Testis (tissue), 3 donors: ENCODE results near the gene KRTAP10-8. TPM values are rescaled to one million over a fixed set of nuclear protein-coding genes. Genes with fewer than 3 reads are reported as not detected.

Source experiments
- DNase-seq: peaks from one replicate; pipeline ENCODE4 v3.0.0-alpha.2; 2019
- H3K27ac ChIP-seq, 2 donors: fragments of 200-600 bp; sonication (generic); one replicate each; pipeline ENCODE4 v1.5.1; 2019
- H3K27me3 ChIP-seq: fragments of 200-600 bp; sonication (generic); one replicate; pipeline ENCODE4 v1.5.1; 2019
- H3K36me3 ChIP-seq: fragments of 200-600 bp; sonication (generic); one replicate; pipeline ENCODE4 v1.5.1; 2017; ENCODE audit warnings: low read depth; ENCODE audit errors: missing control alignments
- H3K4me1 ChIP-seq: fragments of 200-600 bp; sonication (generic); one replicate; pipeline ENCODE4 v1.5.1; 2019
- H3K4me3 ChIP-seq, 2 donors: fragments of 200-600 bp; sonication (generic); one replicate each; pipeline ENCODE4 v1.5.1; 2017 to 2019
- H3K9me3 ChIP-seq: fragments of 200-600 bp; sonication (generic); one replicate; pipeline ENCODE4 v1.5.1; 2017
- POLR2A ChIP-seq: fragments of 450-650 bp; IDR thresholded peaks from one replicate; pipeline ENCODE4 v1.6.1; 2017; ENCODE audit warnings: antibody characterized with exemption, mild to moderate bottlenecking, moderate library complexity
- WGBS, 2 donors: methylation state at CpG; one replicate each; pipeline ENCODE4 v1.1.5; 2018; 5-methylcytosine and 5-hydroxymethylcytosine counted together
- intact Hi-C: fragments of 100-400 bp; cut with DNase I; formaldehyde crosslinking; loops from one replicate; pipeline ENCODE4 v1.15.1; 2023; ENCODE audit warnings: low total_unique reads
- polyA plus RNA-seq: library from polyadenylated mRNA; stranded (reverse); fragments of 350-450 nt; fragmentation: Illumina TruSeq; extraction: RNeasy Lipid Tissue Mini Kit (QIAGEN cat#74804); gene quantifications from one replicate; pipeline ENCODE4 v1.2.3, GENCODE V29; 2014; ENCODE audit warnings: low read depth, low replicate concordance; ENCODE audit not compliant: insufficient read depth
- total RNA-seq, 2 donors: library from RNA; depleted of rRNA; stranded (reverse); fragments of >200 nt; gene quantifications; one replicate each; pipeline ENCODE4 v1.2.3, GENCODE V29; 2016
- TF ChIP-seq, protein P1 (sequence below), 3 experiments: fragments of 450-650 bp in 2 of 3; fragments of 200-600 bp in 1 of 3; sonication (generic) in 1 of 3; IDR thresholded peaks; one replicate each; pipeline ENCODE4 v1.5.1; 2016 to 2019; ENCODE audit warnings: antibody characterized with exemption in 3 of 3, mild to moderate bottlenecking in 2 of 3, moderate library complexity in 1 of 3

The KRTAP10-8 gene
- total and polyA plus RNA-seq, 3 donors from 2014 or later, result not detected

DNA sequence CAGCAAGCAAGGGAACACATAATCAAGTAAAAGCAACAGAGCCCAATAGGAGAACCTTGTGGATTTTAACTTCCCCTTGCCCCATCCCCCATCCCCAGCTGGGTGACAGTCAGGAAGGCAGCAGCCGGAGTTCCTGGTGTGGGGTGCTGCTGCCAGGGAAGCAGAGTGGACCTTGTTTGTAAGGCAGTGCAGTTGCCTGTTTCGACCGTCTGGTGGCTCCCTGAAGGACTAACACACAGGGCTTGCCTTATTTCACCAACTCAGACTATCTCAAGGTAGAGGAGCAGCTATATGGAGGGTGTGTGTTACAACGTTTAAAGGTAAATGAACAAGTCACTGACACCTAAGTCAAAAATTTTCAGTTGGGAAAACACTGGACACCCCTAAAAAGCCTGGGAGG, 6.6 kb downstream of the KRTAP10-8 start:
- Histone ChIP-seq H3K4me3 (no peak overlapping the region), H3K9me3 (no peaks in the 10 kb centered on the region), H3K36me3 (no peaks in the 10 kb centered on the region), H3K27ac (no peak overlapping the region), H3K27me3 (no peaks in the 10 kb centered on the region), H3K4me1 (no peaks in the 10 kb centered on the region)
- intact Hi-C loops, result no loop called here
- WGBS, 2 donors, result 47% methylated on average over 4 of the region's 4 CpGs
- no peak for DNase-seq
- TF ChIP-seq, protein P1, sequence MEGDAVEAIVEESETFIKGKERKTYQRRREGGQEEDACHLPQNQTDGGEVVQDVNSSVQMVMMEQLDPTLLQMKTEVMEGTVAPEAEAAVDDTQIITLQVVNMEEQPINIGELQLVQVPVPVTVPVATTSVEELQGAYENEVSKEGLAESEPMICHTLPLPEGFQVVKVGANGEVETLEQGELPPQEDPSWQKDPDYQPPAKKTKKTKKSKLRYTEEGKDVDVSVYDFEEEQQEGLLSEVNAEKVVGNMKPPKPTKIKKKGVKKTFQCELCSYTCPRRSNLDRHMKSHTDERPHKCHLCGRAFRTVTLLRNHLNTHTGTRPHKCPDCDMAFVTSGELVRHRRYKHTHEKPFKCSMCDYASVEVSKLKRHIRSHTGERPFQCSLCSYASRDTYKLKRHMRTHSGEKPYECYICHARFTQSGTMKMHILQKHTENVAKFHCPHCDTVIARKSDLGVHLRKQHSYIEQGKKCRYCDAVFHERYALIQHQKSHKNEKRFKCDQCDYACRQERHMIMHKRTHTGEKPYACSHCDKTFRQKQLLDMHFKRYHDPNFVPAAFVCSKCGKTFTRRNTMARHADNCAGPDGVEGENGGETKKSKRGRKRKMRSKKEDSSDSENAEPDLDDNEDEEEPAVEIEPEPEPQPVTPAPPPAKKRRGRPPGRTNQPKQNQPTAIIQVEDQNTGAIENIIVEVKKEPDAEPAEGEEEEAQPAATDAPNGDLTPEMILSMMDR (IDR thresholded peaks at IDR 0.05), result no peak
- TF ChIP-seq POLR2A, result no peak

DNA sequence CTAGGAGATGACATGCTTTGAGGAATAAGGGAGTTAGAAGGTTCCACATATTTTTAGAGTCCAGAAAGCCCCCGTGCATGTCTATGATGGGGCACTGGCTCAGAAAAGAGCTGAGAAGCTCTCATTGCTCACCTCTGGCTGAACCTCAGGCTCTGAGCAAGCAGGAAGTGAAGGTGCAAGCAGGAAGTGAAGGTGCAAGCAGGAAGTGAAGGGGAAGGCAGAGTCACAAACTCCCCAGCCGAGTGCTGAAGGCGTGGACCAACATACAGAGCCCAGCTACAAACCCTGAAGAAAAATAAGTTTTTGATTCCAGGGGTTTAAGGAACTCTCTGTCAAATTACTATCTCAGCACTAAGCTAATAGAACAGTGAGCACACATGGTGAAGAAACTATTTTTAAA, 7.0 kb downstream of the KRTAP10-8 start:
- 80 to 82% methylated on average over 3 of the region's 3 CpGs for WGBS, 2 donors
- Histone ChIP-seq H3K36me3 (no peaks in the 10 kb centered on the region), H3K27me3 (no peaks in the 10 kb centered on the region), H3K4me1 (no peaks in the 10 kb centered on the region), H3K9me3 (no peaks in the 10 kb centered on the region), H3K4me3 (no peak overlapping the region), H3K27ac (no peak overlapping the region)
- TF ChIP-seq POLR2A, result no peak
- TF ChIP-seq, protein P1 (IDR thresholded peaks at IDR 0.05), result no peak
- no peak for DNase-seq
- intact Hi-C loops, result no loop called here

DNA sequence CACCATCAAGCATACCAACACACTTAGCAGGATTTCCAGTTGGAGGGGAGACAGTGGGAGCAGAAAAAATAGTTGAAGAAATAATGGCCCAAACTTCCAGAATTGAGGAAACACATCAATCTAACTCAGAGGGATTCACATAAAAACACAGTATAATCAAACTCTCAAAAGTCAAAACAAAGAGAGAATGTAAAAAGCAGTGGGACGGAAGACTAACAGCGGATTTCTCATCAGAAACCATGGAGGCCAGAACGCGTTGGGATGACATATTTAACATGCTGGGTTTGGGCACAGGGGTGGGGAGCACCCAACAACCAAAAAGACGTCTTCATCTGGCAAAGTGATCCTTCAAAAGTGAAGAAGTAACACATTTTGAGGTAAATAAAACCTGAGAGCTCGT, 8.0 kb downstream of the KRTAP10-8 start:
- Histone ChIP-seq H3K4me3 (no peak overlapping the region), H3K9me3 (no peaks in the 10 kb centered on the region), H3K4me1 (no peaks in the 10 kb centered on the region), H3K27me3 (no peaks in the 10 kb centered on the region), H3K36me3 (no peaks in the 10 kb centered on the region), H3K27ac (no peak overlapping the region)
- 87 to 90% methylated on average over 6 of the region's 6 CpGs for WGBS, 2 donors
- no peak for TF ChIP-seq POLR2A
- TF ChIP-seq, protein P1 (IDR thresholded peaks at IDR 0.05), result no peak
- no peak for DNase-seq
- intact Hi-C loops, result no loop called here

DNA sequence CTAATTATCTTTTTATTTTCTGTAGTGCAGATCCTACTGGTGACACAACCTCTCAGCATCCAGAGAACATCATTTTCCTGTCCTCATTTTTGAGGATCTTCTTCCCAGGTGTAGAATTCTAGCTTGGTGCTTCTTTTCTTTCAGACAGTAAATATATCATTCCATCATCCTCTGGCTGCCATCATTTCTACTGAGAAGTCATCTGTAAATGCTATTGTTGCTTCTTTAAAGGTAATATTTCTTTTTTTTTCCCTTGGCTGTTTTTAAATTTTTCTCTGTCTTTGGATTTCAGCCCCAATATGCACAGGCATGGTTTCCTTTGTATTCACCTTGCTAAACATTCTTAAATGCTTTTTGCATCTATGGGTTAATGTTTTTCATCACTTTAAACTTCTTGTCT, 11.7 kb downstream of the KRTAP10-8 start:
- TF ChIP-seq, protein P1 (IDR thresholded peaks at IDR 0.05), result no peak
- no peak for TF ChIP-seq POLR2A
- intact Hi-C loops, result no loop called here
- H3K27ac ChIP-seq, result no peak overlapping the region

DNA sequence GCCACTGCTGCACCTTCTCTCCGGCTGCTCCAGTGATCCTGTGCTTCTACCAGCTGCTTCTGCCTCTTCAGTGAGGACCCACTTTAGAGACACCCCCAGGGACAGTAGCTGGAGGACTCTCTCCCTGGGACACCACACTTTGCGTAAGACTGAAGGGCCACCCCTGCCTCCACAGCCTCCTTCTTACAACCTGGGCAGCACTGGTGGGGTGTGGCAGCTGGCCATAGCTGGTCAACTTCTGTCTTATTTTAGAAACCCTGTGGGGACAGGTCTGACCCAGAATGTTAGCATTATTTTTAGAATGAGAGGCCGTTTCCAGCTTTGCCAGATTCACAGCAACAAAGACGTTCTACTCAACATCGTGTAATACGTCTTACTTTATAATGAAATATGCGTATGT, 13.9 kb downstream of the KRTAP10-8 start:
- H3K4me3 ChIP-seq, result no peak overlapping the region
- no peak for TF ChIP-seq POLR2A
- TF ChIP-seq, protein P1 (IDR thresholded peaks at IDR 0.05), result no peak
- no peaks in the 10 kb centered on the region for H3K27me3 ChIP-seq
- intact Hi-C loops, result no loop called here
- H3K36me3 ChIP-seq, result no peaks in the 10 kb centered on the region
- 92 to 93% methylated on average over 7 of the region's 7 CpGs for WGBS, 2 donors
- H3K4me1 ChIP-seq, result no peaks in the 10 kb centered on the region
- DNase-seq, result no peak
- H3K27ac ChIP-seq, result no peak overlapping the region
- no peaks in the 10 kb centered on the region for H3K9me3 ChIP-seq

More for the DNA sequence above, 11.7 kb downstream of the KRTAP10-8 start:
- H3K4me3 ChIP-seq, result no peak overlapping the region
- H3K9me3 ChIP-seq, result no peaks in the 10 kb centered on the region
- no peaks in the 10 kb centered on the region for H3K4me1 ChIP-seq
- H3K36me3 ChIP-seq, result no peaks in the 10 kb centered on the region
- DNase-seq, result no peak
- no peaks in the 10 kb centered on the region for H3K27me3 ChIP-seq
